Measurements from ENCODE around the gene TMOD1.

TMOD1 gene

GRCh38 chr9:97551308-97551707 lies 49.8 kb downstream of the TMOD1 start:
- no peak for DNase-seq

DNA sequence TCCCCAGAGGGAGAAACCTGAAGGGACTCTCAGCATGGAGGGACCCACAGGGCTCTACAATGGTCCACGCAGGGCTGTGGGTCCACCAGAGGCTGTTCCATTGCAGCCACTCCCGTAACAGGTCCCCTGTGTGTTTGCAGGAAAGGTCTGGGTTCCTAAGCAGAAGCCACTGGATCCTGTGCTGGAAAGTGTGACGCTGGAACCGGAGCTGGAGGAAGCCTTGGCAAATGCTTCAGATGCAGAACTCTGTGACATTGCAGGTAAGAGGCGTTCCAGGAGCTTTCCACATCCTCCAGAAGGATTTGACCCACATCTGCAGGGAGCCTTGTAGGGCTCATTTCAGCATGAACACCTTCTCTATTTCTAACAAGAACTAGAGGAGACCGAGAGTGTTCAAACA lies 51.7 kb downstream of the TMOD1 start:
- no peak for DNase-seq

DNA sequence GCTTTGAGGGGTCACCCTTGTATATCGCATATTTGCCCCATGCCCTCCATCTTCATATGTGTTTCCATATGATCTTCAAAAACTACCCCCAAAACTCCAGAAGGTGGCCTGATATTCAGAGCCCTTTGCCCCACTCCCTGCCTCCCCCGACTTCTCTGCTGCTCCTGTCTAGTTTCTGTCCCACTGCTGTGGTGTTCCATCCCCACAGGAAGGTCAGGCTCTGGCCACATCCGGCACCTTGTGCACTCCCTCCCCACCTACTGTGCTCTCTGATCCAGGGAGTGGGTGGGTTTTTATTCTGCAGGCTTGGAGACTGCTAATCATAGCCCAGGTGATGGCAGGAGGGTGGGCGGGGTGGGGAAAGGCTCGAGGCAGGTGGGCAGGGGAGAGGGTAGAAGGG lies 52.4 kb downstream of the TMOD1 start:
- no peak for DNase-seq

- no peak for DNase-seq
Observed at GRCh38 chr9:97554566-97555075, 53.2 kb downstream of the TMOD1 start.

DNA sequence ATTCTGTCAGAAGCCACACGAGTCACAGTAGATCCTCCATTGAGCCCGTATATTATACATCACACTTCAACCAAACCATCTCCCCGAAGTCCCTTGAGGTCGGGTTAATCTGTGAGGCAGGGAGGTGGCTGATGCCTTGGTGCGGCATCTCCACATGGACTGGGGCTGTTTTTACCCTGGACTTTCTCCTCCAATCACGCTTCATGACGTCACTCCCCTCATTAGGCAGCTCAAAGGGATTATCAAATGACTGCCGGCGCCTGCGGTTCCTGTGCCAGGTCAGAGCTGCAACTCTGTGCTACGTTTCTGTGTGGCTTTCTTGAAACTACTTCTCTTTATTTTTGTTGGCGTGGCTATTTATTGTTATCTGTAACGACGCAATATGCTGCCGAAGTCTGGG lies 53.7 kb downstream of the TMOD1 start:
- DNase-seq: no peak

- DNase-seq: no peak
Observed at GRCh38 chr9:97556036-97556720, 54.7 kb downstream of the TMOD1 start.

DNA sequence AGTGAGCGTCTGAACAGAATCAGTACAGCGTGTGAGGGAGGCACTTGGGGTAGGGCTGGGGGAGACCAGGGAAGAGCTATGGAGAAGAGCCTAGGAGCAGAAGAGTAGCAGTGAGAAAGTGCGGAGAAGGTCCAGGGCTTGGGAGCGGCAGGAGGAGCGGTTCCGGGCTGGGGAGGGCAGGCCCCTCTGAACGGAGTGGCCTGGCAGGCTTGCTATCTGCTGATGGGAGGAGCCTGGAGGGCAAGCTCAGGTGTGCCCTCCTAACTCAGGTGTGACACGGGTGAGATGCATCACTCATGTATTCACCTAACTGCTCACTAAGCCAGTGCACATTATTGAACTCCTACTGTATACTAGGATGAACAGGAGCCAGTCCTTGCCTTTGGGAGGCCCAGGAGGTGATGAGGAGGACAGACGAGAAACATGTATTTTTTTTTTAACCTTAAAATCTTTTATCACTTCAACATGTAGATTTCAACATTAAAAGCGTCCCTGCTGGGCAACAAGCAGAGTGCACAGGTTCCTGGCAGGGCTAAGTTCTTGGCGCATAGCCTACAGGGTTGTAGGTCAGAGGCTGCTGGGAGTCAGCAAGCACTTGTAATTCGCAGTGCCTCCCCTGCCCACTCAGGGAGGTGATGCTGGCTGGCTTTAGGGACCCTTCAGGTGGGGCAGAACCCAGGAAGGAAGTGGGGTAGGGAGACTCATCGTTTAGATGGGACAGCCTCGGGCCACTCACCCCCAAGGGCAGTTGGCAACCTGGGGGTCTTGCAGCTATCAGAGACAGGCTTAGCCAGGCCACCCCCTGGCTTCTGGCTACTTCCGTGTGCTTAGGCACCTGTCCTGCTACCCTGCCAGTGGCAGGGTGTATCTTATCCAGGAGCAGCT lies 55.5 kb downstream of the TMOD1 start:
- DNase-seq: no peak

GRCh38 chr9:97557606-97558095 lies 56.2 kb downstream of the TMOD1 start:
- no peak for DNase-seq

DNA sequence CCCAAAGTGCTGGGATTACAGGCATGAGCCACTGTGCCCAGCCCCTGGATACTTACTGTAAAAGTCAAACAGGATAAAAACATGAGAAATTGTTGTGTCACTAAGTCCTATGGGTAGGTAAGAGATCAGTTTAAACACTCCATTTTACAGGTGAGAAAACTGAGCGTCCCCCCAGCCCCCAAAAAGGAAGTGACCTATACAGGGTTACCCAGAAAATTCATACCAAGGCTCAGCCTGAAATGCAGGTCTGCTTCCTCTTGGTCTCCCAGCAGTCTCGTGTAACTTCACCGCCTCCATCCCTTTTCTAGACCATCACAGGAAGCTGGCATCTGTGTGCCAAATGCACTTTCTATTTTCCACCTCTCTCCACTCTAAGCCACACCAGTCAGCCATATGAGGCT lies 57.2 kb downstream of the TMOD1 start:
- no peak for DNase-seq

GRCh38 chr9:97559111-97559514 lies 57.6 kb downstream of the TMOD1 start:
- no peak for DNase-seq

DNA sequence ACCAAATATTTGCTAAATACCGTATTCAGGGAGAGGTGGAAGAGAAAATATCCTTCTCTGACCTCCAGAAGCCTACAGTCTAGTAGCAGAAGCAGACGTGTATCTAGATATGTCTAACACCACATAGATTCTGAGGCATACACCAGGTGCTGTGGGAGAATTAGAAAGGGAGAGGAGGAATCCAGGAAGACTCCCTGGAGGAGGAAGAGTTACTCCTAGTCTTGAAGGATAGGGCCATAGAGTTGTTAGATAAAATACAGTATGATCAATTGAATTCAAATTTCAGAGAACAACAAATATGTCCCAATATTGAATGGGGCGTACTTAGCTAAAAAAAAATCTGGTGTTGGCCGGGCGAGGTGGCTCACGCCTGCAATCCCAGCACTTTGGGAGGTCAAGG lies 58.7 kb downstream of the TMOD1 start:
- DNase-seq: no peak

DNA sequence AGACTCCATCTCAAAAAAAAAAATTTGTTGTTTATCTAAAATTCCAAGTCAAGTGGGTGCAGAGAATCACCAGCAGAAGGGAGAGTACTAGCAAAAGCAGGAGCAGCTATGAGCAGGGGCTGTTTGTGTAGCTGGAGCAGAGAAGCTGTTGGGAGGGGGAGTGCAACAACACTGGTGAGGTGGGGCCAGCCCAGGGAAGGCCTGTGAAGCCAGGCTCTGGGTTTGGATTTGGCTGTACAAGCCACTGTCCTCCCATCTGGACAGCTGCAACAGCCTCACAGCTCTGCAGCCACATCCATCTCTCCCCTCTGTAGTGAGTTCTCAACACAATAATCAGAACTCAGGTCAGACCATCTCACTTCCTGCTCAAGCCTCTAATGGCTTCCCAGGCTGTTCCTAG lies 59.4 kb downstream of the TMOD1 start:
- no peak for DNase-seq

DNA sequence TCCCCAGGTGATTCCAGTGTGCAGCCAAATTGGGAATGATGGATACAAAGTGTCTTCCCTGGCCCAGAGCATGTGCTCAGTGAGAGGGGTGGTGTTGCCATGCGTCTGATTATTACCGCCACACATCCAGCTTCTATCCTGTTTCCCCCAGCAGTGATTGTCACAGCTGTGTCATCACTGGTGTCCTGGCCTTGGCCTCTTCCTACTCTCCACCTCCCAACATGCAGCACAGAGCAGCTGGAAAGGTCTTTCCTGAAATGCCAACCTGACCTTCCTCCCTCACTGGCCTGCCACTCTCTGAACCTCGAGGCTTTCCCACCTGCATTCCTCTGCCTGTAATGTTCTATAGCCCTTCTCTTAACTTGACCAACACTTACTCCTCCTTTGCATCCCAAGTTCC lies 60.0 kb downstream of the TMOD1 start:
- DNase-seq: no peak

DNA sequence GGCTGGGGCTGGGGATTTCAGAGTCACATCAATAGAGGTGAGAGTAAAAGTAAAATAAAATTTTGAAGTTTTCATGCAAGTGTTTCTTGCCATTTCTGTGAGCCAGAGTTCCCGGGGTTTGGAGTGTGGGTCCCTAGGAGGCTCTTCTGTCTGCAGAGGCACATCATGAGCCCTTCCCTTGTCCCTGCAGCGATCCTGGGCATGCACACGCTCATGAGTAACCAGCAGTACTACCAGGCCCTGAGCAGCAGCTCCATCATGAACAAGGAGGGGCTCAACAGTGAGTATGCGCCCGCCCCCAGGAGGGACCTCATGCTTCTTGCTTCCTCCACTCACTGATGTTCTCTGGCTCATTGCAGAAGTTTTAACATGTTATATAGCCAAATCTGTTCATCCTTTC lies 61.1 kb downstream of the TMOD1 start:
- DNase-seq: no peak

DNA sequence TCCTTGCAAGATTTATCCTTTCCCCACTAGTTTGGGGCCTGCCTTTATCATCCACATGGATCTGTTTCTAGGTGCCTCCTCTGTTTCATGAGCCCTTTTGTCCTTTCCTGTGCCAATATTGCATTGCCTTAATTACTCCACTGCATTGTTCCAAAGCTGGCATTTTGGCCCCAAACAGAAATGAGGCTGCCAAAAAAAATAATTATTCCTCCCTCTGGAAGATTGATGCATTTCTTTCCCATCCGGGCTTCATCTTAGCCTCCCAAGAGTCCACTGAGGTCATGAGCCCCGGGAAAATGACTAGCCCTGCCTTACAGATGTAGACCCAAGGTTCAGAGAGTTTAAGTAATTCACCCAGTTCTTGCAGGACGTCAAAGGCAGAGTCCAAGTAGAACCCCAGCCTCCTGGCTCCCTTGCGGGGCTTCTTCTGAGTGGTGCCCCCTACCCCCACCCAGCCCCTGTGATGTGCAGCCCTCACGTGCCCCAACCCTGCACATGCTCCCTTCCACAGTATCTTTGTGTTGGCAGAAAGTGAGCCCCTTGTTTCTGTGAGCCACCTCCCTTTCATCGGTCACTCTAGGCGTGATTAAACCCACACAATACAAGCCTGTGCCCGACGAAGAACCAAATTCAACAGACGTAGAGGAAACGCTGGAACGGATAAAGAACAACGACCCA lies 62.1 kb downstream of the TMOD1 start:
- DNase-seq: no peak

DNA sequence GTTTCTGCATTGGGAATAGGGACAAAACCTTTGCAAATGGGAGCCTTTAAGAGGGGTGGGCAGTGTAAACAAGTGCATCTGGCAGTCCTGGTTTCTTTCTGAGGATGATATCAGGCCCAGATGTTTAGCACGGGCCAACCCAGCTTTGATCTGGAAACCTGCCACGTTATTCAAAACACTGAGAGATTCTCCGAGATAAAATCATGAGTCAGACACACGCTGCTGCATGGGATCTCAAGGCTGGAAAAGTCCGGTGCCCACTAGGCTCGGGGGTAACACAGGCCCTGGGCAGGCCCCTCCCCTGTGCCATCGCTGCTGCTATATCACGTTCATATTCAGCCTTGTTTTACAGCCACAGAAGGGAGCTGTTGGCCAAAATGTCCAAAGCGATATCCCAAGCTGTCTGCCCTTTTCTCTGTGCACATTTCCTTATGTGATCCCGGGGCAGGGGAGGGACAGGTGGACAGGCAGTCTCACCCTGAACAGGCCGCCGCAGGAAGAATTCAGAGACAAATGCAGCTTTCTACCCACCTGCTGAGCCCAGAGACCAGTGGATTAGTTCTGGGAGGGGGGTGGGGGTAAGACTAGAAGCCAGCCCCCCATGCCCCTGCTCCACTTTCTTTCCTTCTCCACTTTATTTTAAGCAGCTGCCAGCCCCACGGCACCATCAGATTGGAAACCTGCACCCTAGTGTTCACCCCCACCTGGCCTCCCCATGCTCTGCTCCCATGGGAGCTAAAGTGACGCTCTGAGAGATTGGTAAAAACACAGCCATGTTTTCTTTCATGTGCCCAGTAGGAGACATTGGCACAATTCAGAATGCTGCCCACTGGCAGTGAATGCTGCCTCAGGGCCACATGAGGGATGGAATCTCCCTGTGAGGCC lies 63.1 kb downstream of the TMOD1 start:
- DNase-seq: no peak

DNA sequence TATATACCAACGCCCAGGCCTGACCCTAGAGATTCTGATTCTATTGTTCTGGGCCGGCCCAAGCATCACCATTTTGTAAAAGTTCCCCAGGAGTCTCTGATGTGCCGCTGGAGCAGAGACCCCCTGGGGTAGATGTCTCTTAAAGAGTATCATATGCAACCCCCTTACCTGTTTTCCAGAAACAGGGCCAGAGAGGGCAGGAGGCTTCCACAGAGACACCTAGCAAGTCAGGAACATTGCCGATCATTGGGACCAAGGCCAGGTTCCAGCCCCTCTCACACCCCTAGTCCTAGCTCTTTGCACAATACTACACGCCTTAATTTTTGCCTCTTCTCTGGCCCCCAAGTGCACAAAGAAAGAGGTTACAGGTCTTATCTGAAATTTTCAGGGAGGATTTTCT lies 63.8 kb downstream of the TMOD1 start:
- DNase-seq: no peak

GRCh38 chr9:97567182-97567893 lies 65.9 kb downstream of the TMOD1 start:
- no peak for DNase-seq

GRCh38 chr9:97567894-97568202 lies 66.4 kb downstream of the TMOD1 start:
- DNase-seq: no peak

DNA sequence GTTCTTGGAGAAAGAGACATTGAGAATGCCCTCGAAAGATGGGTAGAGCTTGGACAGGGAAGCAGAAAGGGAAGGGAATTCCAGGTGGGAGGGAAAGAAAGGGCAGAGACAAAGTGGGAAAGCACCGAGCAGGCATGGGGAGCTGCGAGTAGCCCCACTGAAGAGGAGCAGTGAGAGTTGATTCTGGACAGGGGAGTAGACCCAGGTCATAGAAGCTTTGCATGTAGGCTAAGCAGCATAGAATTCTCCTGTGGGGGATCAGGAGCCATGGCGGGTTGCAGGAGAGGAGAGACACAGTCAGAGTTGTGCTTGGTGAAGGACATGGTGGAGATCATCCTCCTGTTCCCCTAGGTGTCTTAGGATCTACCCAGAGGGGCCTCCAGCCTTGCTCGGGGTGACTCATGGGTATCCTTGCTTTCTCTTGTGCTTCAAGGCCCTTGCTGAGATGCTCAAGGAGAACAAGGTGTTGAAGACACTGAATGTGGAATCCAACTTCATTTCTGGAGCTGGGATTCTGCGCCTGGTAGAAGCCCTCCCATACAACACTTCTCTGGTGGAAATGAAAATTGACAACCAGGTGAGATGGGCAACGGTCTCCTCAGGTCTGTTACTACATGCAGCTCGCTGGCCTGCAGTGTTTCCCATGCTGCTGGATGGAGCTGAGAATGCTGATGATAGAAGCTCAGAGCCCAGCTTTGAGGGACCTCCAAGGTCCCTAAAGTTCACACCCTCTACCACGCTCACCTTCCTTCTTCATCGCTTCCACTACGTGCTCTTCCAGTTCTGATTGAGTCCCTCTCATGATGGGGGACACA lies 67.2 kb downstream of the TMOD1 start:
- DNase-seq: no peak

GRCh38 chr9:97570899-97571298 lies 69.4 kb downstream of the TMOD1 start:
- peak; percentile 59 for DNase-seq
